Progenitor cell of endocrine pancreas (in vitro differentiated cells): ENCODE results near the gene WWP2. TPM values are rescaled to one million over a fixed set of nuclear protein-coding genes. Genes with fewer than 3 reads are reported as not detected.
"Not testable (repeated sequence)": the region's sequence is repeated elsewhere in the genome, so short reads cannot be mapped to it uniquely, and the experiment has no call there.

Source experiments
- DNase-seq: peaks from one replicate; pipeline ENCODE4 v3.0.0; 2021; ENCODE audit warnings: low spot score; ENCODE audit not compliant: unreplicated experiment
- H3K27ac Mint-ChIP-seq: 2 replicates; pipeline ENCODE4 v1.8.0; 2021; ENCODE audit warnings: mild to moderate bottlenecking, moderate library complexity, mixed read lengths
- H3K27me3 Mint-ChIP-seq: 2 replicates; pipeline ENCODE4 v1.8.0; 2021; ENCODE audit warnings: mixed read lengths
- H3K36me3 Mint-ChIP-seq: 2 replicates; pipeline ENCODE4 v1.8.0; 2022; ENCODE audit warnings: mixed read lengths; ENCODE audit not compliant: insufficient read depth
- H3K4me1 Mint-ChIP-seq: 2 replicates; pipeline ENCODE4 v1.8.0; 2021; ENCODE audit warnings: low read depth, mixed read lengths
- H3K4me3 Mint-ChIP-seq: 2 replicates; pipeline ENCODE4 v1.8.0; 2021; ENCODE audit warnings: low read depth, mild to moderate bottlenecking, moderate library complexity, mixed read lengths
- H3K9me3 Mint-ChIP-seq: 2 replicates; pipeline ENCODE4 v1.8.0; 2021; ENCODE audit warnings: low read depth, mixed read lengths
- CTCF ChIP-seq: fragments of 200-600 bp; sonication (generic); IDR thresholded peaks from one replicate; pipeline ENCODE4 v1.5.0; 2021; ENCODE audit warnings: antibody characterized with exemption, mild to moderate bottlenecking; ENCODE audit not compliant: unreplicated experiment
- total RNA-seq: library from RNA; stranded (reverse); gene quantifications from 2 replicates; pipeline ENCODE4 v1.2.1, GENCODE V29; 2021

The WWP2 gene
- total RNA-seq, 1 donor from 2014 or later: 62.3 TPM

GRCh38 chr16:69847643-69848042 is 85.5 kb downstream of the WWP2 start:
- TF ChIP-seq CTCF: no peak
- Mint-ChIP-seq H3K9me3 (no peaks in the 10 kb centered on the region), H3K4me3 (no peak overlapping the region), H3K27ac (no peak overlapping the region), H3K4me1 (peaks cover 1% of the 10 kb centered on the region), H3K36me3 (peaks cover 11% of the 10 kb centered on the region), H3K27me3 (no peaks in the 10 kb centered on the region)
- no peak for DNase-seq

GRCh38 chr16:69848637-69849545 is 86.8 kb downstream of the WWP2 start:
- no peak overlapping the region for H3K4me3 Mint-ChIP-seq
- no peak overlapping the region for H3K27ac Mint-ChIP-seq
- no peaks in the 10 kb centered on the region for H3K27me3 Mint-ChIP-seq
- no peak for DNase-seq
- H3K9me3 Mint-ChIP-seq: no peaks in the 10 kb centered on the region
- peaks cover 5% of the 10 kb centered on the region for H3K4me1 Mint-ChIP-seq
- H3K36me3 Mint-ChIP-seq: peaks cover 10% of the 10 kb centered on the region
- TF ChIP-seq CTCF: no peak

GRCh38 chr16:69851491-69852240 is 89.5 kb downstream of the WWP2 start:
- no peak overlapping the region for H3K27ac Mint-ChIP-seq
- H3K36me3 Mint-ChIP-seq: peaks cover 7% of the 10 kb centered on the region
- no peak for DNase-seq
- H3K4me1 Mint-ChIP-seq: peaks cover 4% of the 10 kb centered on the region
- no peak overlapping the region for H3K4me3 Mint-ChIP-seq
- no peaks in the 10 kb centered on the region for H3K27me3 Mint-ChIP-seq
- no peak for TF ChIP-seq CTCF
- no peaks in the 10 kb centered on the region for H3K9me3 Mint-ChIP-seq

- Mint-ChIP-seq H3K4me3 (no peak overlapping the region), H3K27me3 (no peaks in the 10 kb centered on the region), H3K4me1 (peaks cover 4% of the 10 kb centered on the region), H3K9me3 (no peaks in the 10 kb centered on the region), H3K27ac (peak overlapping the region; percentile 46), H3K36me3 (peaks cover 6% of the 10 kb centered on the region)
- no peak for DNase-seq
- TF ChIP-seq CTCF: no peak
Observed at GRCh38 chr16:69852815-69853214, 90.7 kb downstream of the WWP2 start.

GRCh38 chr16:69853481-69853880 is 91.3 kb downstream of the WWP2 start:
- Mint-ChIP-seq H3K4me3 (no peak overlapping the region), H3K27me3 (no peaks in the 10 kb centered on the region), H3K27ac (no peak overlapping the region), H3K4me1 (peaks cover 4% of the 10 kb centered on the region), H3K9me3 (no peaks in the 10 kb centered on the region), H3K36me3 (peaks cover 5% of the 10 kb centered on the region)
- TF ChIP-seq CTCF: no peak
- no peak for DNase-seq

- peaks cover 11% of the 10 kb centered on the region for H3K4me1 Mint-ChIP-seq
- H3K4me3 Mint-ChIP-seq, DNase-seq, H3K9me3 Mint-ChIP-seq, H3K36me3 Mint-ChIP-seq, H3K27ac Mint-ChIP-seq, H3K27me3 Mint-ChIP-seq: not testable (repeated sequence)
Observed at GRCh38 chr16:69854776-69855175, 92.6 kb downstream of the WWP2 start.
